ENCODE results near the gene MACROD2. TPM values are rescaled to one million over a fixed set of nuclear protein-coding genes. Genes with fewer than 3 reads are reported as not detected.

The MACROD2 gene
- total RNA-seq, 1 donor from 2014 or later: 6.4 TPM

DNA sequence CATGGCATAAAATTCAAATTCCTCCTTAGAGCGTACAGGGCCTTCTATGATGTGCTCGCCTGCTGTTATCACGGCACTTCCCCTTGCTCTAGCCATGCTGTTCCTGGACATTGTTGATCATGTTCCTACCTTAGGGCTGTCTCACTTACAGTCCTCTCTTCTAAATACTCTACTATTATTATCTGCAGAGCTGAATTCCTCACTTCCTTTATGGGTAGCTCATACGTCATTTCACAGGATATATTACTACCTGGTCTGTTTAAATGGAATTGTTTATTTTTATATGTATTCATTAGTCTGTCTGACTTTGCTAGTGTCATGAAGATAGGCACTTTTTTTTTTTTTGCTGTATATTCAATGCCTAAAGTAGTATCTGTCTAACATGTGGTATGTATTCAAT, 436.8 kb downstream of the MACROD2 start:
- no peak overlapping the region for H3K4me3 Mint-ChIP-seq
- H3K36me3 Mint-ChIP-seq (ENCODE audit: low read depth): no peaks in the 10 kb centered on the region
- H3K27ac Mint-ChIP-seq (ENCODE audit: unreplicated experiment): no peak overlapping the region
- peaks cover 6% of the 10 kb centered on the region for H3K9me3 Mint-ChIP-seq
- DNase-seq (ENCODE audit: low read depth, low spot score): no peak
- no peaks in the 10 kb centered on the region for H3K27me3 Mint-ChIP-seq (ENCODE audit: low read depth)
- no peaks in the 10 kb centered on the region for H3K4me1 Mint-ChIP-seq
- TF ChIP-seq, protein P1, sequence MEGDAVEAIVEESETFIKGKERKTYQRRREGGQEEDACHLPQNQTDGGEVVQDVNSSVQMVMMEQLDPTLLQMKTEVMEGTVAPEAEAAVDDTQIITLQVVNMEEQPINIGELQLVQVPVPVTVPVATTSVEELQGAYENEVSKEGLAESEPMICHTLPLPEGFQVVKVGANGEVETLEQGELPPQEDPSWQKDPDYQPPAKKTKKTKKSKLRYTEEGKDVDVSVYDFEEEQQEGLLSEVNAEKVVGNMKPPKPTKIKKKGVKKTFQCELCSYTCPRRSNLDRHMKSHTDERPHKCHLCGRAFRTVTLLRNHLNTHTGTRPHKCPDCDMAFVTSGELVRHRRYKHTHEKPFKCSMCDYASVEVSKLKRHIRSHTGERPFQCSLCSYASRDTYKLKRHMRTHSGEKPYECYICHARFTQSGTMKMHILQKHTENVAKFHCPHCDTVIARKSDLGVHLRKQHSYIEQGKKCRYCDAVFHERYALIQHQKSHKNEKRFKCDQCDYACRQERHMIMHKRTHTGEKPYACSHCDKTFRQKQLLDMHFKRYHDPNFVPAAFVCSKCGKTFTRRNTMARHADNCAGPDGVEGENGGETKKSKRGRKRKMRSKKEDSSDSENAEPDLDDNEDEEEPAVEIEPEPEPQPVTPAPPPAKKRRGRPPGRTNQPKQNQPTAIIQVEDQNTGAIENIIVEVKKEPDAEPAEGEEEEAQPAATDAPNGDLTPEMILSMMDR (conservative IDR thresholded peaks at IDR 0.05): no peak

DNA sequence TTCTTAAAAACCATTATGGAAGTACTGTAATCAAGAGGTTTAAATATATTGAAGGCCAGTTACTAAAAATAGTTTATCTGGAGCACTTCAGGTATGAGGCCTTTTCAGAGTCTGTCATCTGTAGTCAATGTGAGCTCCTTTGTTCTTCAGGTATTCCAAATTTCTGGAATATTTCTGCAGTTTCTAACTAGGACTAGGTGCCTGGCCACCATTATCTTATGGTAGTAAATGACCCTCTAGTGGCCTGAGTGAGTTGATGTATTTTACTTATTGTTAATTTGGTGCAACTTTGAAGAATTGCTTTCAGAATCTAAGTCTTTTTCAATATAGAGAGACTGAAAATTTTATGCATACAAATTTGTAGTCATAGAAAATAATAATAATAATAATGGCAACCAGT, 437.3 kb downstream of the MACROD2 start:
- no peak overlapping the region for H3K27ac Mint-ChIP-seq (ENCODE audit: unreplicated experiment)
- H3K9me3 Mint-ChIP-seq: peaks cover 6% of the 10 kb centered on the region
- DNase-seq (ENCODE audit: low read depth, low spot score): no peak
- H3K4me3 Mint-ChIP-seq: no peak overlapping the region
- TF ChIP-seq, protein P1 (conservative IDR thresholded peaks at IDR 0.05): no peak
- H3K36me3 Mint-ChIP-seq (ENCODE audit: low read depth): no peaks in the 10 kb centered on the region
- H3K27me3 Mint-ChIP-seq (ENCODE audit: low read depth): no peaks in the 10 kb centered on the region
- H3K4me1 Mint-ChIP-seq: no peaks in the 10 kb centered on the region

DNA sequence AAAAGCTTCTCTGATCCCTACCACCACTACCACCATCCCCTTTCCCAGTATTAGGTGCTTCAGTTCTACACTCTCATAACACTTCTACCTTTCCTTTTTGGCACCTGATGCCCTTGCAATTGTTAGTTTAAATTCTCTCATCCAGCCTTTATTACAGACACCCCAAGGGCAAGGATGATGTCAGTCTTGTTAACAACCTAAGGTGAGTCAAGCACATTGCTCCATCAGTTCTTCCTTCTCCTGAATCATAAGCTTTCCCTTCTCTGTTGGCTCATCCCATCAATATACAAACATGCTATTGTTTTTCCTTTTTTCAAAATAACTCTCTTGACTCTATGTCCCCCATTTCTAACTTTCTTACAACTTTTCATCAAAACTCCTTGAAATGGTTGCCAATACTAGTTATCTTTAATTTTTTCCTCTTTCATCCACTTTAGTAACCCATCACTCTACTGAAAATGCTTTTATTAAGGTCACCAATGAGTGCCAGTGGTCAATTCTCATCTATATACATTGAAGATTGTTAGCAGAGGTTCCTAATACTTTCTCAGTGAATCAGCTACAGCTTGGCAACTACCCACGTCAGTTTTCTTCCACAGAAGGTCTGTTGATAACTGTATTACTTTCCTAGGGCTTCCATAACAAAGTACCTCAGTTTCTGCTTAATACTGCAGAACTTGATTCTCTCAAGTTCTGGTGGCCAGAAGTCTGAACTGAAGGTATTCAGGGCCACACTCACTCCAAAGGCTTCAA, 439.2 kb downstream of the MACROD2 start:
- Mint-ChIP-seq H3K27ac (ENCODE audit: unreplicated experiment) (no peak overlapping the region), H3K4me3 (no peak overlapping the region), H3K27me3 (ENCODE audit: low read depth) (no peaks in the 10 kb centered on the region), H3K4me1 (no peaks in the 10 kb centered on the region), H3K9me3 (peaks cover 6% of the 10 kb centered on the region), H3K36me3 (ENCODE audit: low read depth) (no peaks in the 10 kb centered on the region)
- TF ChIP-seq, protein P1 (conservative IDR thresholded peaks at IDR 0.05): no peak
- DNase-seq (ENCODE audit: low read depth, low spot score): no peak

GRCh38 chr20:14441201-14441600, 445.9 kb downstream of the MACROD2 start:
- no peak overlapping the region for H3K4me3 Mint-ChIP-seq

DNA sequence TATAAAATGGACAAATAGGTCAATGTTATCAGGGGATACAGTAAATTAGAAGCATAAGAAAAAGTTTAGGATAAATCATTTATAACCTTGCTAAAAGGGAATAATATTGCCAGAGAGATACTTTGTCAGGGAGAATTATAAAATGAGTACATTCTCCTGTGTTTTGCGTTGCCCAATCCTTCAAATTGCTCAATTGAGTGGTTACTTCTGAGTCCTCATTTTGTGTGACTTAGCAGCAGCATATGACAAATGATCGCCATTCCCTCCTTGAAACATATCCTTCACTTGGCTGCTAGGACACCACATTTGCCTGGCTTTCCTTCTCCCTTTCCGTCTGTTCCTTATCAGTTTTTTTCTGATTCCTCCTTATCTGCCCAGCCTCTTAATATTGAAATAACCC, 448.8 kb downstream of the MACROD2 start:
- Mint-ChIP-seq H3K9me3 (no peaks in the 10 kb centered on the region), H3K27me3 (ENCODE audit: low read depth) (no peaks in the 10 kb centered on the region), H3K4me3 (no peak overlapping the region), H3K27ac (ENCODE audit: unreplicated experiment) (no peak overlapping the region), H3K4me1 (no peaks in the 10 kb centered on the region), H3K36me3 (ENCODE audit: low read depth) (no peaks in the 10 kb centered on the region)
- DNase-seq (ENCODE audit: low read depth, low spot score): no peak
- TF ChIP-seq, protein P1 (conservative IDR thresholded peaks at IDR 0.05): no peak

More at GRCh38 chr20:14441201-14441600, 445.9 kb downstream of the MACROD2 start:
- Mint-ChIP-seq H3K9me3 (peaks cover 3% of the 10 kb centered on the region), H3K27ac (ENCODE audit: unreplicated experiment) (no peak overlapping the region), H3K27me3 (ENCODE audit: low read depth) (no peaks in the 10 kb centered on the region), H3K36me3 (ENCODE audit: low read depth) (no peaks in the 10 kb centered on the region), H3K4me1 (no peaks in the 10 kb centered on the region)
- TF ChIP-seq, protein P1 (conservative IDR thresholded peaks at IDR 0.05): no peak
- no peak for DNase-seq (ENCODE audit: low read depth, low spot score)

All from neural crest cell (in vitro differentiated cells).